Tibial artery (tissue), 4 donors: ENCODE data around the gene RAP1GDS1.
"Not testable (repeated sequence)": the region's sequence is repeated elsewhere in the genome, so short reads cannot be mapped to it uniquely, and the experiment has no call there.

Source experiments
- DNase-seq, 2 donors: peaks; one replicate each; pipeline ENCODE4 v3.0.0-alpha.2; 2019
- H3K27ac ChIP-seq, 2 donors: fragments of 200-600 bp; sonication (generic) in 1 of 2; 1 replicate in 1 of 2; 2 replicates in 1 of 2; pipeline ENCODE4 v1.5.1; 2018 to 2019; ENCODE audit warnings: mild to moderate bottlenecking in 1 of 2
- H3K27me3 ChIP-seq, 2 donors: fragments of 200-600 bp; sonication (generic) in 1 of 2; one replicate each; pipeline versions ENCODE4 v1.5.1 to v1.6.0; 2016 to 2019
- H3K36me3 ChIP-seq, 3 donors: fragments of 200-600 bp; sonication (generic) in 2 of 3; one replicate each; pipeline ENCODE4 v1.5.1; 2016 to 2019; ENCODE audit warnings: mild to moderate bottlenecking in 2 of 3
- H3K4me1 ChIP-seq, 4 donors: fragments of 200-600 bp; sonication (generic) in 2 of 4; 1 replicate in 3 of 4; 2 replicates in 1 of 4; pipeline ENCODE4 v1.5.1; 2016 to 2019
- H3K4me3 ChIP-seq, 2 donors: fragments of 200-600 bp; sonication (generic) in 1 of 2; 1 replicate in 1 of 2; 2 replicates in 1 of 2; pipeline ENCODE4 v1.5.1; 2018 to 2019; ENCODE audit warnings: mild to moderate bottlenecking in 2 of 2
- H3K9me3 ChIP-seq, 3 donors: fragments of 200-600 bp; sonication (generic) in 1 of 3; one replicate each; pipeline ENCODE4 v1.5.1; 2016 to 2019
- CTCF ChIP-seq, 2 experiments: fragments of 200-600 bp in 1 of 2; fragments of 450-650 bp in 1 of 2; IDR thresholded peaks; one replicate each; pipeline ENCODE4 v1.5.1; 2017 to 2019; ENCODE audit warnings: antibody characterized with exemption in 2 of 2, mild to moderate bottlenecking in 1 of 2, moderate library complexity in 1 of 2
- intact Hi-C: fragments of 100-400 bp; cut with DNase I; formaldehyde crosslinking; loops from one replicate; pipeline ENCODE4 v1.15.0; 2023; ENCODE audit warnings: low total_unique reads

RAP1GDS1 gene

GRCh38 chr4:98275145-98275544 lies 14.0 kb downstream of the RAP1GDS1 start:
- Histone ChIP-seq H3K27me3 (no peaks in the 10 kb centered on the region), H3K9me3 (peaks cover 0 to 8% (median 0%) of the 10 kb centered on the region in 3 donors), H3K36me3 (no peaks in the 10 kb centered on the region), H3K4me1 (no peaks in the 10 kb centered on the region), H3K27ac (no peak overlapping the region), H3K4me3 (no peak overlapping the region)
- DNase-seq, result no peak
- TF ChIP-seq CTCF (IDR thresholded peaks at IDR 0.05), result no peak
- intact Hi-C loops, result no loop called here

- intact Hi-C loops, result no loop called here
- peaks cover 0 to 5% (median 0%) of the 10 kb centered on the region in 3 donors for H3K9me3 ChIP-seq
- DNase-seq, result no peak
- TF ChIP-seq CTCF (IDR thresholded peaks at IDR 0.05), result no peak
- no peaks in the 10 kb centered on the region for H3K36me3 ChIP-seq
- no peak overlapping the region for H3K4me3 ChIP-seq
- peaks cover 0 to 11% (median 0%) of the 10 kb centered on the region in 4 donors for H3K4me1 ChIP-seq
- no peak overlapping the region for H3K27ac ChIP-seq
- no peaks in the 10 kb centered on the region for H3K27me3 ChIP-seq
These were observed 22.3 kb downstream of the RAP1GDS1 start for GRCh38 chr4:98283219-98284189.

GRCh38 chr4:98284640-98285046 lies 23.5 kb downstream of the RAP1GDS1 start:
- Histone ChIP-seq H3K27ac (no peak overlapping the region), H3K4me1 (peaks cover 0 to 16% (median 0%) of the 10 kb centered on the region in 4 donors), H3K9me3 (peaks cover 0 to 4% (median 0%) of the 10 kb centered on the region in 3 donors), H3K36me3 (no peaks in the 10 kb centered on the region), H3K4me3 (no peak overlapping the region), H3K27me3 (no peaks in the 10 kb centered on the region)
- intact Hi-C loops, result no loop called here
- TF ChIP-seq CTCF (IDR thresholded peaks at IDR 0.05), result no peak
- DNase-seq, result no peak

GRCh38 chr4:98285676-98286075 lies 24.5 kb downstream of the RAP1GDS1 start:
- intact Hi-C loops, result no loop called here
- DNase-seq, result no peak
- Histone ChIP-seq H3K4me1 (peaks cover 0 to 26% (median 1%) of the 10 kb centered on the region in 4 donors), H3K27me3 (no peaks in the 10 kb centered on the region), H3K27ac (no peak overlapping the region), H3K9me3 (no peaks in the 10 kb centered on the region), H3K4me3 (no peak overlapping the region), H3K36me3 (no peaks in the 10 kb centered on the region)
- no peak for TF ChIP-seq CTCF (IDR thresholded peaks at IDR 0.05)

GRCh38 chr4:98287328-98287727 lies 26.1 kb downstream of the RAP1GDS1 start:
- no peak overlapping the region for H3K27ac ChIP-seq
- no peak overlapping the region for H3K4me3 ChIP-seq
- H3K4me1 ChIP-seq, result peaks cover 0 to 28% (median 3%) of the 10 kb centered on the region in 4 donors
- intact Hi-C loops, result no loop called here
- DNase-seq, result no peak
- TF ChIP-seq CTCF (IDR thresholded peaks at IDR 0.05), result no peak
- no peaks in the 10 kb centered on the region for H3K9me3 ChIP-seq
- H3K27me3 ChIP-seq, result no peaks in the 10 kb centered on the region
- H3K36me3 ChIP-seq, result no peaks in the 10 kb centered on the region

GRCh38 chr4:98288671-98289070 lies 27.5 kb downstream of the RAP1GDS1 start:
- H3K27ac ChIP-seq, intact Hi-C loops: not testable (repeated sequence)

More at GRCh38 chr4:98288671-98289070, 27.5 kb downstream of the RAP1GDS1 start:
- H3K36me3 ChIP-seq, DNase-seq, H3K9me3 ChIP-seq, H3K4me3 ChIP-seq, H3K27me3 ChIP-seq: not testable (repeated sequence)
- H3K4me1 ChIP-seq, result peaks cover 0 to 29% (median 3%) of the 10 kb centered on the region in 4 donors
